Measurements from ENCODE around the gene CTNNA2.

- TF ChIP-seq CTCF (IDR thresholded peaks at IDR 0.05): no peak
- no peak for TF ChIP-seq POLR2A (IDR thresholded peaks at IDR 0.05)
These were observed 1079.3 kb downstream of the CTNNA2 start for GRCh38 chr2:80592106-80592505.

Measured in uterus (tissue), 2 donors.